H9 (cell line): Measurements from ENCODE around the gene ARHGEF10L. TPM values are rescaled to one million over a fixed set of nuclear protein-coding genes. Genes with fewer than 3 reads are reported as not detected.

Experiments
- DNase-seq: peaks from one replicate; pipeline ENCODE4 v3.0.0-alpha.2; 2017
- H2AFZ ChIP-seq: one replicate; pipeline ENCODE4 v1.6.1; 2013; ENCODE audit warnings: mild to moderate bottlenecking, low read length, control low read depth, moderate library complexity
- H2AK5ac ChIP-seq: 2 replicates; pipeline ENCODE4 v1.6.1; 2013; ENCODE audit warnings: low read length, control low read depth, mixed read lengths; ENCODE audit not compliant: insufficient read length
- H2BK120ac ChIP-seq: one replicate; pipeline ENCODE4 v1.6.1; 2013; ENCODE audit warnings: low read depth, mild to moderate bottlenecking, low read length, control low read depth, inconsistent platforms; ENCODE audit not compliant: poor library complexity, severe bottlenecking
- H2BK12ac ChIP-seq: 2 replicates; pipeline ENCODE4 v1.6.1; 2013; ENCODE audit warnings: low read length, control low read depth, mixed read lengths, low read depth; ENCODE audit not compliant: insufficient read length
- H2BK15ac ChIP-seq: 2 replicates; pipeline ENCODE4 v1.6.1; 2013; ENCODE audit warnings: low read depth, low read length, control low read depth
- H2BK20ac ChIP-seq: one replicate; pipeline ENCODE4 v1.6.1; 2013; ENCODE audit warnings: low read depth, mild to moderate bottlenecking, low read length, control low read depth, inconsistent platforms; ENCODE audit not compliant: poor library complexity, severe bottlenecking
- H2BK5ac ChIP-seq: 2 replicates; pipeline ENCODE4 v1.6.1; 2013; ENCODE audit warnings: low read length, control low read depth, mixed read lengths; ENCODE audit not compliant: insufficient read length
- H3K14ac ChIP-seq: 2 replicates; pipeline ENCODE4 v1.6.1; 2013; ENCODE audit warnings: low read length, control low read depth; ENCODE audit not compliant: insufficient read depth
- H3K18ac ChIP-seq: 2 replicates; pipeline ENCODE4 v1.6.1; 2013; ENCODE audit warnings: low read depth, mild to moderate bottlenecking, mixed read lengths, low read length, control low read depth; ENCODE audit not compliant: insufficient read length
- H3K23ac ChIP-seq: 2 replicates; pipeline ENCODE4 v1.6.1; 2013; ENCODE audit warnings: low read length, control low read depth, mixed read lengths, low read depth; ENCODE audit not compliant: insufficient read length
- H3K23me2 ChIP-seq: 2 replicates; pipeline ENCODE4 v1.6.1; 2013; ENCODE audit warnings: low read depth, mild to moderate bottlenecking, mixed read lengths, low read length, control low read depth; ENCODE audit not compliant: insufficient read length, poor library complexity, severe bottlenecking
- H3K27ac ChIP-seq: 2 replicates; pipeline ENCODE4 v1.5.1; 2013; ENCODE audit warnings: low read length, control low read depth, mixed read lengths, low read depth; ENCODE audit not compliant: insufficient read length
- H3K27me3 ChIP-seq: 2 replicates; pipeline ENCODE4 v1.6.1; 2013; ENCODE audit warnings: low read length, control low read depth, inconsistent platforms; ENCODE audit not compliant: insufficient read depth
- H3K4ac ChIP-seq: 2 replicates; pipeline ENCODE4 v1.6.1; 2013; ENCODE audit warnings: low read depth, mild to moderate bottlenecking, control low read depth, inconsistent platforms, low read length, moderate library complexity
- H3K4me1 ChIP-seq: 2 replicates; pipeline ENCODE4 v1.6.1; 2013; ENCODE audit warnings: low read length, control low read depth, inconsistent platforms; ENCODE audit not compliant: insufficient read depth
- H3K4me2 ChIP-seq: 2 replicates; pipeline ENCODE4 v1.6.1; 2013; ENCODE audit warnings: low read length, control low read depth, mixed read lengths; ENCODE audit not compliant: insufficient read length, insufficient read depth
- H3K56ac ChIP-seq: 2 replicates; pipeline ENCODE4 v1.6.1; 2013; ENCODE audit warnings: low read depth, mild to moderate bottlenecking, mixed read lengths, low read length, control low read depth; ENCODE audit not compliant: insufficient read length
- H3K79me1 ChIP-seq: 2 replicates; pipeline ENCODE4 v1.6.1; 2013; ENCODE audit warnings: low read depth, mild to moderate bottlenecking, moderate library complexity, low read length, control low read depth, inconsistent platforms; ENCODE audit not compliant: insufficient read depth, poor library complexity, severe bottlenecking
- H3K79me2 ChIP-seq: 2 replicates; pipeline ENCODE4 v1.6.1; 2013; ENCODE audit warnings: low read length, control low read depth, inconsistent platforms; ENCODE audit not compliant: insufficient read depth
- H3K9ac ChIP-seq: 2 replicates; pipeline ENCODE4 v1.6.1; 2013; ENCODE audit warnings: low read length, control low read depth, mixed read lengths; ENCODE audit not compliant: insufficient read length; ENCODE audit errors: extremely low read depth
- H3K9me3 ChIP-seq: one replicate; pipeline ENCODE4 v1.6.1; 2013; ENCODE audit warnings: low read depth, low read length, inconsistent platforms; ENCODE audit not compliant: control insufficient read depth
- H3T11ph ChIP-seq: one replicate; pipeline ENCODE4 v1.6.1; 2013; ENCODE audit warnings: mild to moderate bottlenecking, low read length, control low read depth, inconsistent platforms
- H4K20me1 ChIP-seq: one replicate; pipeline ENCODE4 v1.6.1; 2013; ENCODE audit not compliant: control insufficient read depth, insufficient read length, insufficient read depth
- H4K5ac ChIP-seq: 2 replicates; pipeline ENCODE4 v1.6.1; 2013; ENCODE audit warnings: low read depth, mild to moderate bottlenecking, mixed read lengths, low read length, control low read depth; ENCODE audit not compliant: insufficient read length
- H4K8ac ChIP-seq: replicated peaks from 2 replicates; pipeline ENCODE4 v1.6.1; 2013; ENCODE audit warnings: low read length, control low read depth, mixed read lengths, low read depth; ENCODE audit not compliant: insufficient read length
- H4K91ac ChIP-seq: 2 replicates; pipeline ENCODE4 v1.6.1; 2013; ENCODE audit warnings: low read depth, mild to moderate bottlenecking, moderate library complexity, mixed read lengths, low read length, control low read depth; ENCODE audit not compliant: insufficient read length
- H3K27ac Mint-ChIP-seq, 3 experiments: 2 replicates in 2 of 3; 3 replicates in 1 of 3; pipeline ENCODE4 v1.8.0; 2020 to 2021; ENCODE audit warnings: mixed read lengths in 3 of 3, mild to moderate bottlenecking in 1 of 3, moderate library complexity in 1 of 3
- H3K27me3 Mint-ChIP-seq: 2 replicates; pipeline ENCODE4 v1.8.0; 2021; ENCODE audit warnings: low read depth, mild to moderate bottlenecking, moderate library complexity, mixed read lengths
- H3K36me3 Mint-ChIP-seq, 3 experiments: 2 replicates in 2 of 3; 3 replicates in 1 of 3; pipeline ENCODE4 v1.8.0; 2020 to 2021; ENCODE audit warnings: low read depth in 3 of 3, mixed read lengths in 3 of 3; ENCODE audit not compliant: insufficient read depth in 1 of 3
- H3K4me1 Mint-ChIP-seq, 2 experiments: 2 replicates each; pipeline ENCODE4 v1.8.0; 2020; ENCODE audit warnings: mixed read lengths in 2 of 2
- H3K4me3 Mint-ChIP-seq, 2 experiments: 2 replicates in 1 of 2; 3 replicates in 1 of 2; pipeline ENCODE4 v1.8.0; 2020 to 2021; ENCODE audit warnings: mild to moderate bottlenecking in 2 of 2, mixed read lengths in 2 of 2, moderate library complexity in 1 of 2
- H3K9me3 Mint-ChIP-seq, 2 experiments: 2 replicates in 1 of 2; 3 replicates in 1 of 2; pipeline ENCODE4 v1.8.0; 2020; ENCODE audit warnings: mild to moderate bottlenecking in 2 of 2, mixed read lengths in 2 of 2, moderate library complexity in 1 of 2
- CTCF ChIP-seq: fragments of 200-600 bp; sonication (generic); conservative IDR thresholded peaks from 3 replicates; pipeline ENCODE4 v1.8.0; 2021; ENCODE audit warnings: antibody characterized with exemption, mild to moderate bottlenecking
- WGBS: extraction: QIAGEN DNeasy Blood & Tissue Kit; methylation state at CpG from one replicate; pipeline ENCODE4 v1.1.7; 2013; ENCODE audit warnings: missing lambda C conversion rate, low lambda C conversion rate, mixed read lengths; ENCODE audit not compliant: insufficient read length; ENCODE audit errors: extremely low coverage; 5-methylcytosine and 5-hydroxymethylcytosine counted together
- total RNA-seq: library from RNA; stranded (reverse); gene quantifications from 2 replicates; pipeline ENCODE4 v1.2.1, GENCODE V29; 2021

Gene ARHGEF10L
- total RNA-seq, 1 experiment from 2014 or later: 20.2 TPM

- Histone ChIP-seq H3K56ac (no peak overlapping the region), H3T11ph (no peak overlapping the region), H3K23me2 (no peaks in the 10 kb centered on the region), H2BK20ac (no peak overlapping the region), H3K4me1 (no peaks in the 10 kb centered on the region), H4K8ac (no peak overlapping the region), H3K9ac (no peak overlapping the region), H4K91ac (no peak overlapping the region), H2BK15ac (no peak overlapping the region), H3K18ac (no peak overlapping the region), H2BK5ac (no peak overlapping the region), H3K79me2 (no peaks in the 10 kb centered on the region), H2AK5ac (no peak overlapping the region), H2AFZ (no peak overlapping the region), H3K27me3 (no peaks in the 10 kb centered on the region), H2BK120ac (no peak overlapping the region), H3K4me2 (no peak overlapping the region), H3K79me1 (no peaks in the 10 kb centered on the region), H4K5ac (no peak overlapping the region), H3K27ac (no peak overlapping the region), H4K20me1 (no peaks in the 10 kb centered on the region), H3K9me3 (no peaks in the 10 kb centered on the region), H3K4ac (no peak overlapping the region), H3K14ac (no peak overlapping the region), H3K23ac (no peak overlapping the region), H2BK12ac (no peak overlapping the region)
- Mint-ChIP-seq H3K4me3 (no peak overlapping the region), H3K27ac (no peak overlapping the region), H3K4me1 (peaks cover 15 to 19% of the 10 kb centered on the region in 2 experiments), H3K27me3 (no peaks in the 10 kb centered on the region), H3K9me3 (no peaks in the 10 kb centered on the region), H3K36me3 (no peaks in the 10 kb centered on the region)
- no peak for DNase-seq
- no CpG with 5 or more reads among the region's 4 CpGs for WGBS
- no peak for TF ChIP-seq CTCF
Measured at GRCh38 chr1:17513131-17513530, 26.4 kb upstream of the ARHGEF10L start.
